IMR-90 (cell line): ENCODE measurements around the gene EFEMP2. TPM values are rescaled to one million over a fixed set of nuclear protein-coding genes. Genes with fewer than 3 reads are reported as not detected.
A peak's percentile ranks its signal among the peaks of the same experiment; 100 is the strongest.

Experiments
- ATAC-seq: fragments of 200-7000 bp; cut with Tn5 transposase; 2 replicates; pipeline ENCODE4 v1.9.1; 2020; ENCODE audit warnings: low read depth, mild to moderate bottlenecking, moderate library complexity
- BruUV-seq: library from RNA; stranded (reverse); fragments of 400-500 nt; replicated peaks from 2 replicates; lab custom pipeline; 2021; lab: Mats Ljungman, UMichigan
- CTCF ChIA-PET: fragments of 300-600 bp; formaldehyde crosslinking; extraction: SDS; loops from one replicate; lab custom pipeline; 2021; ENCODE audit warnings: antibody characterized with exemption; lab: Yijun Ruan, JAX
- POLR2A ChIA-PET: fragments of 300-600 bp; sonication (Branson Sonifier 250); formaldehyde crosslinking; loops from one replicate; lab custom pipeline; 2022; ENCODE audit warnings: antibody characterized with exemption; ENCODE audit not compliant: unreplicated experiment; lab: Charles Lee
- DNase-seq: peaks from one replicate; pipeline ENCODE4 v3.0.0; 2013
- H2AFZ ChIP-seq: replicated peaks from 2 replicates; pipeline ENCODE3; 2013; ENCODE audit warnings: low read length, mild to moderate bottlenecking; ENCODE audit not compliant: poor library complexity
- H2AK5ac ChIP-seq: 2 replicates; pipeline ENCODE4 v1.6.1; 2013; ENCODE audit warnings: low read depth, low read length, inconsistent platforms
- H2AK9ac ChIP-seq: replicated peaks from 2 replicates; pipeline ENCODE3; 2013; ENCODE audit warnings: mild to moderate bottlenecking, low read depth, low read length, moderate library complexity; ENCODE audit not compliant: poor library complexity
- H2BK120ac ChIP-seq: 2 replicates; pipeline ENCODE4 v1.6.1; 2013; ENCODE audit warnings: low read depth, low read length, inconsistent platforms
- H2BK15ac ChIP-seq: 3 replicates; pipeline ENCODE4 v1.6.1; 2013; ENCODE audit warnings: low read depth, low read length, inconsistent platforms
- H2BK20ac ChIP-seq: 2 replicates; pipeline ENCODE4 v1.6.1; 2013; ENCODE audit warnings: low read depth, mild to moderate bottlenecking, inconsistent platforms, low read length, moderate library complexity
- H2BK5ac ChIP-seq: 2 replicates; pipeline ENCODE4 v1.6.1; 2013; ENCODE audit warnings: mild to moderate bottlenecking, low read depth, low read length, inconsistent platforms; ENCODE audit not compliant: poor library complexity, severe bottlenecking
- H3K14ac ChIP-seq: replicated peaks from 2 replicates; pipeline ENCODE4 v1.6.1; 2013; ENCODE audit warnings: low read depth, low read length, inconsistent platforms
- H3K18ac ChIP-seq: 2 replicates; pipeline ENCODE4 v1.6.1; 2013; ENCODE audit warnings: low read depth, low read length, control low read depth
- H3K23ac ChIP-seq: 2 replicates; pipeline ENCODE4 v1.6.1; 2013; ENCODE audit warnings: low read depth, low read length, inconsistent platforms
- H3K27ac ChIP-seq: 2 replicates; pipeline ENCODE4 v1.5.1; 2013; ENCODE audit warnings: mild to moderate bottlenecking, control low read depth, low read length; ENCODE audit not compliant: insufficient read depth
- H3K27me3 ChIP-seq: 2 replicates; pipeline ENCODE4 v1.6.1; 2013; ENCODE audit warnings: low read length; ENCODE audit not compliant: control insufficient read depth, insufficient read depth
- H3K36me3 ChIP-seq: 2 replicates; pipeline ENCODE4 v1.6.1; 2013; ENCODE audit warnings: low read length, mixed read lengths; ENCODE audit not compliant: control insufficient read depth, insufficient read depth
- H3K4ac ChIP-seq: 2 replicates; pipeline ENCODE4 v1.6.1; 2013; ENCODE audit warnings: low read depth, low read length, inconsistent platforms
- H3K4me1 ChIP-seq: 2 replicates; pipeline ENCODE4 v1.6.1; 2013; ENCODE audit warnings: low read length, mixed read lengths; ENCODE audit not compliant: control insufficient read depth, insufficient read depth
- H3K4me2 ChIP-seq: 2 replicates; pipeline ENCODE4 v1.6.1; 2013; ENCODE audit warnings: low read depth, mild to moderate bottlenecking, control low read depth, low read length, moderate library complexity
- H3K4me3 ChIP-seq: 2 replicates; pipeline ENCODE4 v1.5.1; 2013; ENCODE audit warnings: low read depth, mild to moderate bottlenecking, control low read depth, low read length, moderate library complexity; ENCODE audit not compliant: insufficient read depth
- H3K56ac ChIP-seq: 2 replicates; pipeline ENCODE4 v1.6.1; 2013; ENCODE audit warnings: low read length, inconsistent platforms; ENCODE audit not compliant: insufficient read depth; ENCODE audit errors: extremely low read depth
- H3K79me1 ChIP-seq, 2 experiments: 2 replicates each; pipeline ENCODE4 v1.6.1; 2013; ENCODE audit warnings: low read length in 2 of 2, inconsistent platforms in 1 of 2, low read depth in 1 of 2
- H3K9ac ChIP-seq: 2 replicates; pipeline ENCODE4 v1.6.1; 2013; ENCODE audit warnings: low read depth, low read length, control low read depth
- H3K9me1 ChIP-seq: 2 replicates; pipeline ENCODE4 v1.6.1; 2013; ENCODE audit warnings: low read length, inconsistent platforms; ENCODE audit not compliant: insufficient read depth
- H3K9me3 ChIP-seq: 2 replicates; pipeline ENCODE4 v1.6.1; 2013; ENCODE audit warnings: low read length; ENCODE audit not compliant: control insufficient read depth, insufficient read depth
- H4K20me1 ChIP-seq: 2 replicates; pipeline ENCODE4 v1.6.1; 2013; ENCODE audit warnings: low read length, inconsistent platforms; ENCODE audit not compliant: insufficient read depth
- H4K5ac ChIP-seq: 2 replicates; pipeline ENCODE4 v1.6.1; 2013; ENCODE audit warnings: mild to moderate bottlenecking, low read depth, low read length, control low read depth
- H4K8ac ChIP-seq, 2 experiments: 2 replicates each; pipeline ENCODE4 v1.6.1; 2013; ENCODE audit warnings: low read depth in 2 of 2, low read length in 2 of 2, control low read depth in 1 of 2, inconsistent platforms in 1 of 2
- H4K91ac ChIP-seq: 2 replicates; pipeline ENCODE4 v1.6.1; 2013; ENCODE audit warnings: low read depth, low read length, inconsistent platforms; ENCODE audit not compliant: insufficient read depth
- CEBPB ChIP-seq: IDR thresholded peaks from 2 replicates; pipeline ENCODE4 v1.6.1; 2012; ENCODE audit warnings: low read depth, low read length, improper control_type of control experiment
- MAFK ChIP-seq: IDR thresholded peaks from 2 replicates; pipeline ENCODE4 v1.6.1; 2012; ENCODE audit warnings: low read depth, low read length, improper control_type of control experiment
- POLR2A ChIP-seq: IDR thresholded peaks from 2 replicates; pipeline ENCODE4 v1.6.1; 2012; ENCODE audit warnings: mild to moderate bottlenecking, low read depth, low read length
- RCOR1 ChIP-seq: IDR thresholded peaks from 2 replicates; pipeline ENCODE4 v1.6.1; 2012; ENCODE audit warnings: mild to moderate bottlenecking, low read length, improper control_type of control experiment; ENCODE audit not compliant: insufficient replicate concordance
- WGBS, 2 experiments: methylation state at CpG; one replicate each; pipeline versions ENCODE4 v1.1.5 to v1.1.7; 2013; ENCODE audit warnings: missing lambda C conversion rate in 2 of 2; ENCODE audit not compliant: insufficient read length in 1 of 2; ENCODE audit errors: extremely low coverage in 2 of 2; 5-methylcytosine and 5-hydroxymethylcytosine counted together
- dilution Hi-C: fragments of 300-500 bp; cut with HindIII; formaldehyde crosslinking; loops from one replicate; pipeline ENCODE4 v1.14.3; 2018; ENCODE audit warnings: low sequenced_read_pairs; ENCODE audit not compliant: unreplicated experiment
- in situ Hi-C: fragments of 300-500 bp; cut with MboI; formaldehyde crosslinking; loops from 3 replicates; pipeline ENCODE4 v1.14.3; 2019; ENCODE audit warnings: low sequenced_read_pairs, inconsistent platforms, mixed read lengths
- intact Hi-C: fragments of 100-400 bp; cut with micrococcal nuclease; formaldehyde crosslinking; loops from 2 replicates; pipeline ENCODE4 v1.10.0; 2022
- polyA plus RNA-seq, 3 experiments: library from polyadenylated mRNA; depleted of rRNA; stranded (reverse); fragments of >200 nt; gene quantifications; 2 replicates each; pipeline ENCODE4 v1.2.3, GENCODE V29; 2012; ENCODE audit warnings: low replicate concordance in 1 of 3
- total RNA-seq: library from RNA; depleted of rRNA; stranded (reverse); fragments of >200 nt; gene quantifications from 2 replicates; pipeline ENCODE4 v1.2.3, GENCODE V29; 2012
- TF ChIP-seq, protein P1 (sequence below): fragments of 150-350 bp; IDR thresholded peaks from 2 replicates; pipeline ENCODE4 v1.6.1; 2017; ENCODE audit warnings: mild to moderate bottlenecking, antibody characterized with exemption, low read length, low read depth
- TF ChIP-seq, protein P2 (sequence below): conservative IDR thresholded peaks from 2 replicates; pipeline ENCODE4 v1.5.1; 2012; ENCODE audit warnings: mild to moderate bottlenecking, low read depth, low read length, improper control_type of control experiment

Gene EFEMP2
- total and polyA plus RNA-seq, 2 of the 4 experiments (the other 2 are of a cell fraction), result 62.7 to 431 TPM

- TF ChIP-seq CEBPB, result no peak
Observed at GRCh38 chr11:65867284-65868071, 5.1 kb downstream of the EFEMP2 start (continued).

DNA sequence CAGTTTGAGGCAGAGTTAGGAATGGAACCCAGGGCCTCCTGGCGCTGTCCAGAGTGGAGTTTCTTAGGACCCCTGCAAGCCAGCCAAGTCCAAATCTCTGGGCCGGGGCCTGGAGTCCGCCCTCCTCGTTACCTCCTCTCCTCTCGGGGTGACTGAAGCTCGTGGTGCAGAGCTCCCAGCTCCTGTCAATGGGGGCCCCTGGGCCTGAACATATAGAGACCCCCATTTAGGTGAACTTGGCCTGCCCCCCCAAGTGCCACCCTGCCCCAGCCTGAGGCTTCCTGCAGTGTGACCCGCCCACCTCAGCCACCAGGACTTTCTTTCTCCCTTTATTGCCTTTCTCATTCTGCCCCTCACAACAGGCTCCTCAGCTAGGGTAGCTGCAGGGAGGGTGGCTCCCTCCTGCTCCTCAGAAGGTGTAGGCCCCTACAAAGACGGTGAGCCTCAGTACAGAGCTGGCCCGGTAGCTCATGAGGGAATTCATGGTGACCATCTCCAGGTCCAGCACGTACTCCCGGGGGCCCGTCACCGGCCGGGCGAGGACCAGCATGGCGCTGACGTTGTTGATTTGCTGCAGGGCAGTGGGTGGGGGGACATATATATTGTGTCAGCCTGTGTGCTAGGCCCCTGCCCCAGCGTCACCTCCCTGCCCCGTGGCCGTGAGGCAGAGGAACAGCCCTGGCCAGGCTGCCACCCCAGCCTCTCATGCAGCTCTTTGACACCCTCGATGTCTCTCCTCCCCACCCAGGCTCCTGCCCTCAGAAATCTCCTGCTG lies 5.9 kb downstream of the EFEMP2 start:
- Histone ChIP-seq H3K27ac (no peak overlapping the region), H3K14ac (no peak overlapping the region), H2BK20ac (no peak overlapping the region), H3K4me2 (no peak overlapping the region), H2AFZ (peak overlapping the region; percentile 4), H2AK5ac (no peak overlapping the region), H3K56ac (no peak overlapping the region), H3K9me3 (no peaks in the 10 kb centered on the region), H3K27me3 (no peaks in the 10 kb centered on the region), H3K79me1 (peaks cover 18 to 89% of the 10 kb centered on the region in 2 experiments), H4K91ac (no peak overlapping the region), H3K18ac (no peak overlapping the region), H2BK120ac (no peak overlapping the region), H4K5ac (no peak overlapping the region), H3K4ac (no peak overlapping the region), H2BK5ac (no peak overlapping the region), H2BK15ac (no peak overlapping the region), H3K23ac (no peak overlapping the region), H3K36me3 (peaks cover 91% of the 10 kb centered on the region), H3K4me3 (no peak overlapping the region), H2AK9ac (no peak overlapping the region), H3K9ac (no peak overlapping the region), H3K4me1 (peaks cover 14% of the 10 kb centered on the region; the same call in 1 of the 2 replicates), H3K9me1 (peaks cover 5% of the 10 kb centered on the region; the same call in 1 of the 2 replicates), H4K20me1 (peaks cover 51% of the 10 kb centered on the region), H4K8ac (no peak overlapping the region)
- TF ChIP-seq POLR2A (no peak), RCOR1 (no peak), MAFK (no peak)
- TF ChIP-seq, protein P1, sequence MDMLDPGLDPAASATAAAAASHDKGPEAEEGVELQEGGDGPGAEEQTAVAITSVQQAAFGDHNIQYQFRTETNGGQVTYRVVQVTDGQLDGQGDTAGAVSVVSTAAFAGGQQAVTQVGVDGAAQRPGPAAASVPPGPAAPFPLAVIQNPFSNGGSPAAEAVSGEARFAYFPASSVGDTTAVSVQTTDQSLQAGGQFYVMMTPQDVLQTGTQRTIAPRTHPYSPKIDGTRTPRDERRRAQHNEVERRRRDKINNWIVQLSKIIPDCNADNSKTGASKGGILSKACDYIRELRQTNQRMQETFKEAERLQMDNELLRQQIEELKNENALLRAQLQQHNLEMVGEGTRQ, result no peak
- TF ChIP-seq, protein P2, sequence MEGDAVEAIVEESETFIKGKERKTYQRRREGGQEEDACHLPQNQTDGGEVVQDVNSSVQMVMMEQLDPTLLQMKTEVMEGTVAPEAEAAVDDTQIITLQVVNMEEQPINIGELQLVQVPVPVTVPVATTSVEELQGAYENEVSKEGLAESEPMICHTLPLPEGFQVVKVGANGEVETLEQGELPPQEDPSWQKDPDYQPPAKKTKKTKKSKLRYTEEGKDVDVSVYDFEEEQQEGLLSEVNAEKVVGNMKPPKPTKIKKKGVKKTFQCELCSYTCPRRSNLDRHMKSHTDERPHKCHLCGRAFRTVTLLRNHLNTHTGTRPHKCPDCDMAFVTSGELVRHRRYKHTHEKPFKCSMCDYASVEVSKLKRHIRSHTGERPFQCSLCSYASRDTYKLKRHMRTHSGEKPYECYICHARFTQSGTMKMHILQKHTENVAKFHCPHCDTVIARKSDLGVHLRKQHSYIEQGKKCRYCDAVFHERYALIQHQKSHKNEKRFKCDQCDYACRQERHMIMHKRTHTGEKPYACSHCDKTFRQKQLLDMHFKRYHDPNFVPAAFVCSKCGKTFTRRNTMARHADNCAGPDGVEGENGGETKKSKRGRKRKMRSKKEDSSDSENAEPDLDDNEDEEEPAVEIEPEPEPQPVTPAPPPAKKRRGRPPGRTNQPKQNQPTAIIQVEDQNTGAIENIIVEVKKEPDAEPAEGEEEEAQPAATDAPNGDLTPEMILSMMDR, result no peak
- intact Hi-C loops, result no loop called here
- dilution Hi-C loops, result no loop called here
- ChIA-PET CTCF (no interaction called here), POLR2A (interaction anchor here (1.0 kb wide), 1 partner anchor 9 kb away, joined by 3 read pairs; the partner anchor contains the start of gene CFL1)
- ATAC-seq, result no peak
- WGBS, 2 experiments, result 87% methylated on average over 9 of the region's 21 CpGs; no CpG with 5 or more reads in 1 of the 2 experiments
- in situ Hi-C loops, result no loop called here
- DNase-seq, result no peak
- BruUV-seq, result TSS peak; percentile 71
